Right atrium auricular region (tissue), 2 donors: ENCODE measurements around the gene SERINC5. TPM values are rescaled to one million over a fixed set of nuclear protein-coding genes. Genes with fewer than 3 reads are reported as not detected.

Experiments
- DNase-seq: peaks from one replicate; pipeline ENCODE4 v3.0.0-alpha.2; 2019; ENCODE audit warnings: low spot score
- H3K27ac ChIP-seq, 2 donors: fragments of 200-600 bp; sonication (generic); 1 replicate in 1 of 2; 2 replicates in 1 of 2; pipeline ENCODE4 v1.5.1; 2016 to 2019
- H3K27me3 ChIP-seq, 2 donors: fragments of 200-600 bp; sonication (generic); one replicate each; pipeline versions ENCODE4 v1.5.1 to v1.6.0; 2017 to 2019
- H3K36me3 ChIP-seq: fragments of 200-600 bp; sonication (generic); one replicate; pipeline ENCODE4 v1.5.1; 2016
- H3K4me1 ChIP-seq, 2 donors: fragments of 200-600 bp; sonication (generic); one replicate each; pipeline versions ENCODE4 v1.5.1 to v1.6.0; 2017 to 2019
- H3K4me3 ChIP-seq, 2 donors: fragments of 200-600 bp; sonication (generic); 1 replicate in 1 of 2; 2 replicates in 1 of 2; pipeline ENCODE4 v1.5.1; 2017 to 2019; ENCODE audit warnings: mild to moderate bottlenecking in 1 of 2, moderate library complexity in 1 of 2
- H3K9me3 ChIP-seq, 2 donors: fragments of 200-600 bp; sonication (generic); one replicate each; pipeline ENCODE4 v1.5.1; 2019
- CTCF ChIP-seq, 2 donors: fragments of 200-600 bp; sonication (generic); IDR thresholded peaks; one replicate each; pipeline ENCODE4 v1.5.1; 2019; ENCODE audit warnings: antibody characterized with exemption in 2 of 2
- total RNA-seq, 2 donors: library from RNA; depleted of rRNA; stranded (reverse); fragments of >200 nt; gene quantifications; one replicate each; pipeline ENCODE4 v1.1.0, GENCODE V29; 2016

Gene SERINC5
- total RNA-seq, 2 donors from 2014 or later: 9.2 to 11.0 TPM

- DNase-seq: no peak
- no peak for TF ChIP-seq CTCF (IDR thresholded peaks at IDR 0.05)
- Histone ChIP-seq H3K9me3 (no peaks in the 10 kb centered on the region), H3K4me3 (no peak overlapping the region), H3K4me1 (peaks cover 0 to 15% of the 10 kb centered on the region in 2 donors), H3K27me3 (no peaks in the 10 kb centered on the region), H3K36me3 (no peaks in the 10 kb centered on the region), H3K27ac (no peak overlapping the region)
Measured at GRCh38 chr5:80152778-80153177, 103.1 kb downstream of the SERINC5 start.

- Histone ChIP-seq H3K4me1 (peaks cover 0 to 15% of the 10 kb centered on the region in 2 donors), H3K9me3 (no peaks in the 10 kb centered on the region), H3K27me3 (no peaks in the 10 kb centered on the region), H3K27ac (no peak overlapping the region), H3K4me3 (no peak overlapping the region), H3K36me3 (no peaks in the 10 kb centered on the region)
- no peak for TF ChIP-seq CTCF (IDR thresholded peaks at IDR 0.05)
- peak; percentile 23 for DNase-seq
Measured at GRCh38 chr5:80151890-80152289, 104.0 kb downstream of the SERINC5 start.

- no peak for TF ChIP-seq CTCF (IDR thresholded peaks at IDR 0.05)
- Histone ChIP-seq H3K27ac (no peak overlapping the region), H3K36me3 (no peaks in the 10 kb centered on the region), H3K27me3 (no peaks in the 10 kb centered on the region), H3K4me1 (peaks cover 0 to 15% of the 10 kb centered on the region in 2 donors), H3K9me3 (no peaks in the 10 kb centered on the region), H3K4me3 (no peak overlapping the region)
- DNase-seq: peak; percentile 1
Measured at GRCh38 chr5:80150731-80151130, 105.1 kb downstream of the SERINC5 start.

GRCh38 chr5:80149161-80149609, 106.7 kb downstream of the SERINC5 start:
- Histone ChIP-seq H3K4me3 (no peak overlapping the region), H3K36me3 (no peaks in the 10 kb centered on the region), H3K4me1 (peaks cover 0 to 11% of the 10 kb centered on the region in 2 donors), H3K27me3 (no peaks in the 10 kb centered on the region), H3K9me3 (no peaks in the 10 kb centered on the region), H3K27ac (no peak overlapping the region)
- no peak for TF ChIP-seq CTCF (IDR thresholded peaks at IDR 0.05)
- DNase-seq: no peak

GRCh38 chr5:80147119-80147815, 108.6 kb downstream of the SERINC5 start:
- H3K9me3 ChIP-seq: no peaks in the 10 kb centered on the region
- H3K27me3 ChIP-seq: no peaks in the 10 kb centered on the region
- H3K4me3 ChIP-seq: no peak overlapping the region
- DNase-seq: peak; percentile 36
- no peak for TF ChIP-seq CTCF (IDR thresholded peaks at IDR 0.05)
- H3K36me3 ChIP-seq: no peaks in the 10 kb centered on the region
- H3K27ac ChIP-seq: peak overlapping the region in 1 of 2 donors; percentile 46
- H3K4me1 ChIP-seq: peaks cover 0 to 2% of the 10 kb centered on the region in 2 donors

GRCh38 chr5:80146046-80146445, 109.8 kb downstream of the SERINC5 start:
- H3K9me3 ChIP-seq: no peaks in the 10 kb centered on the region
- no peak for TF ChIP-seq CTCF (IDR thresholded peaks at IDR 0.05)
- no peak overlapping the region for H3K27ac ChIP-seq
- peaks cover 0 to 15% of the 10 kb centered on the region in 2 donors for H3K4me1 ChIP-seq
- peak; percentile 50 for DNase-seq
- no peaks in the 10 kb centered on the region for H3K36me3 ChIP-seq
- H3K4me3 ChIP-seq: no peak overlapping the region
- H3K27me3 ChIP-seq: no peaks in the 10 kb centered on the region
